Body of pancreas (tissue), 4 donors: ENCODE data around the gene BRDT.

Source experiments
- POLR2A ChIP-seq, 3 donors: fragments of 450-650 bp; IDR thresholded peaks; one replicate each; pipeline ENCODE4 v1.6.1; 2016; ENCODE audit warnings: antibody characterized with exemption in 3 of 3, mild to moderate bottlenecking in 2 of 3
- TF ChIP-seq, protein P1 (sequence below), 7 experiments: fragments of 450-650 bp in 4 of 7; fragments of 200-600 bp in 3 of 7; sonication (generic) in 3 of 7; IDR thresholded peaks; one replicate each; pipeline ENCODE4 v1.5.1; 2016 to 2019; ENCODE audit warnings: antibody characterized with exemption in 7 of 7

DNA sequence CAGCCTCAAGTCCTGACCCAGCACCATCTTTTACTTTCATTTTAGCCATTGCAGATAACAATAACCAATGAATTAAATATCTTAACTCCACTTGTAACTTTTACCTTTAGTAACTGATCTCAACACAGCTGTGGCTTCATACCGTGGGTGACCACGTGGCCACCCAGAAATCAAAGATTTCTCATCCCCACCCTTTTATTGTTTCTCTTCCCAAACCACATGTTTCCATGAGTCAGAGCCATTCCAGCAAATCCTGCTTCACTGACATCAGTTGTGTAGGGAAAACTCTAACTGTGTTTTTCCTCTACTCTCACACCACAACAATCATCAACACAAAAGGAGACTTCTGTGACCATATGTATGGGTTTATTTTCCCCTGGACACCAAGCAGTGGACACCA lies 25.1 kb upstream of the BRDT start:
- TF ChIP-seq, protein P1, sequence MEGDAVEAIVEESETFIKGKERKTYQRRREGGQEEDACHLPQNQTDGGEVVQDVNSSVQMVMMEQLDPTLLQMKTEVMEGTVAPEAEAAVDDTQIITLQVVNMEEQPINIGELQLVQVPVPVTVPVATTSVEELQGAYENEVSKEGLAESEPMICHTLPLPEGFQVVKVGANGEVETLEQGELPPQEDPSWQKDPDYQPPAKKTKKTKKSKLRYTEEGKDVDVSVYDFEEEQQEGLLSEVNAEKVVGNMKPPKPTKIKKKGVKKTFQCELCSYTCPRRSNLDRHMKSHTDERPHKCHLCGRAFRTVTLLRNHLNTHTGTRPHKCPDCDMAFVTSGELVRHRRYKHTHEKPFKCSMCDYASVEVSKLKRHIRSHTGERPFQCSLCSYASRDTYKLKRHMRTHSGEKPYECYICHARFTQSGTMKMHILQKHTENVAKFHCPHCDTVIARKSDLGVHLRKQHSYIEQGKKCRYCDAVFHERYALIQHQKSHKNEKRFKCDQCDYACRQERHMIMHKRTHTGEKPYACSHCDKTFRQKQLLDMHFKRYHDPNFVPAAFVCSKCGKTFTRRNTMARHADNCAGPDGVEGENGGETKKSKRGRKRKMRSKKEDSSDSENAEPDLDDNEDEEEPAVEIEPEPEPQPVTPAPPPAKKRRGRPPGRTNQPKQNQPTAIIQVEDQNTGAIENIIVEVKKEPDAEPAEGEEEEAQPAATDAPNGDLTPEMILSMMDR (IDR thresholded peaks at IDR 0.05) = no peak
- no peak for TF ChIP-seq POLR2A (IDR thresholded peaks at IDR 0.05)
